CD8-positive, alpha-beta memory T cell (primary cell): Measurements from ENCODE around the gene FTO. TPM values are rescaled to one million over a fixed set of nuclear protein-coding genes. Genes with fewer than 3 reads are reported as not detected.

Experiments used
- CTCF ChIA-PET: fragments of 350-600 bp; sonication (Branson Sonifier 250); formaldehyde crosslinking; loops from one replicate; lab custom pipeline; 2021; ENCODE audit warnings: antibody characterized with exemption; lab: Charles Lee
- POLR2A ChIA-PET: fragments of 350-600 bp; sonication (Branson Sonifier 250); formaldehyde crosslinking; loops from one replicate; lab custom pipeline; 2021; ENCODE audit warnings: antibody characterized with exemption; lab: Charles Lee
- DNase-seq, 5 donors: peaks; one replicate each; pipeline versions ENCODE4 v3.0.0 to v3.0.0-alpha.2; 2020 to 2022; ENCODE audit warnings: mixed read lengths in 1 of 5
- H3K27ac ChIP-seq: one replicate; pipeline ENCODE4 v1.7.0; 2013; ENCODE audit warnings: low read depth, mild to moderate bottlenecking, low read length, moderate library complexity
- H3K27me3 ChIP-seq: 2 replicates; pipeline ENCODE4 v1.7.0; 2013; ENCODE audit warnings: low read length, mild to moderate bottlenecking; ENCODE audit not compliant: insufficient read depth, poor library complexity, severe bottlenecking
- H3K36me3 ChIP-seq: 2 replicates; pipeline ENCODE4 v1.7.0; 2013; ENCODE audit warnings: mild to moderate bottlenecking, low read length, moderate library complexity; ENCODE audit not compliant: insufficient read depth
- H3K4me1 ChIP-seq: 2 replicates; pipeline ENCODE4 v1.7.0; 2013; ENCODE audit warnings: mild to moderate bottlenecking, low read length, moderate library complexity; ENCODE audit not compliant: insufficient read depth
- H3K4me3 ChIP-seq: 2 replicates; pipeline ENCODE4 v1.7.0; 2013; ENCODE audit warnings: mild to moderate bottlenecking, low read length
- H3K9me3 ChIP-seq: 2 replicates; pipeline ENCODE4 v1.7.0; 2013; ENCODE audit warnings: mild to moderate bottlenecking, low read length
- H3K27ac Mint-ChIP-seq, 8 donors: one replicate each; pipeline ENCODE4 v1.8.0; 2020 to 2021; ENCODE audit warnings: mixed read lengths in 8 of 8, mild to moderate bottlenecking in 6 of 8, inconsistent platforms in 3 of 8, moderate library complexity in 3 of 8
- H3K27me3 Mint-ChIP-seq, 2 donors: one replicate each; pipeline ENCODE4 v1.8.0; 2020 to 2021; ENCODE audit warnings: mixed read lengths in 2 of 2, mild to moderate bottlenecking in 1 of 2, moderate library complexity in 1 of 2
- H3K36me3 Mint-ChIP-seq, 3 donors: one replicate each; pipeline ENCODE4 v1.8.0; 2020 to 2021; ENCODE audit warnings: mixed read lengths in 3 of 3, inconsistent platforms in 1 of 3, mild to moderate bottlenecking in 1 of 3
- H3K4me1 Mint-ChIP-seq, 3 donors: one replicate each; pipeline ENCODE4 v1.8.0; 2020 to 2021; ENCODE audit warnings: mixed read lengths in 3 of 3, inconsistent platforms in 1 of 3, mild to moderate bottlenecking in 1 of 3
- H3K4me3 Mint-ChIP-seq, 7 donors: one replicate each; pipeline ENCODE4 v1.8.0; 2020 to 2021; ENCODE audit warnings: mixed read lengths in 7 of 7, mild to moderate bottlenecking in 6 of 7, moderate library complexity in 4 of 7, inconsistent platforms in 2 of 7
- H3K9me3 Mint-ChIP-seq, 5 donors: one replicate each; pipeline ENCODE4 v1.8.0; 2020 to 2022; ENCODE audit warnings: mixed read lengths in 5 of 5, mild to moderate bottlenecking in 3 of 5, moderate library complexity in 2 of 5, inconsistent platforms in 1 of 5
- polyA plus RNA-seq: library from polyadenylated mRNA; unstranded; fragments of 300-500 nt; fragmentation: Illumina TruSeq; gene quantifications from one replicate; pipeline ENCODE4 v1.2.3, GENCODE V29; 2021
- total RNA-seq, 2 experiments: library from RNA; stranded (reverse); gene quantifications; one replicate each; pipeline ENCODE4 v1.2.3, GENCODE V29; 2021

The FTO gene
- total and polyA plus RNA-seq, 3 experiments from 2014 or later = 54.5 to 77.8 (median 56.0) TPM

GRCh38 chr16:53949715-53950410 lies 245.9 kb downstream of the FTO start:
- Histone ChIP-seq H3K4me3 (no peak overlapping the region), H3K27me3 (no peaks in the 10 kb centered on the region), H3K27ac (no peak overlapping the region), H3K4me1 (peaks cover 6% of the 10 kb centered on the region), H3K9me3 (no peaks in the 10 kb centered on the region), H3K36me3 (no peaks in the 10 kb centered on the region)
- H3K4me1 Mint-ChIP-seq = peaks cover 26 to 53% (median 42%) of the 10 kb centered on the region in 3 donors
- no peaks in the 10 kb centered on the region for H3K9me3 Mint-ChIP-seq
- ChIA-PET CTCF (interaction anchor here (1.1 to 1.5 kb wide), 2 partner anchors 9 to 400 kb away, joined by 3 to 4 read pairs; no protein-coding TSS in a partner anchor), POLR2A (no interaction called here)
- no peaks in the 10 kb centered on the region for H3K27me3 Mint-ChIP-seq
- no peak overlapping the region for H3K4me3 Mint-ChIP-seq
- H3K27ac Mint-ChIP-seq = no peak overlapping the region
- no peak for DNase-seq
- peaks cover 0 to 6% (median 0%) of the 10 kb centered on the region in 3 donors for H3K36me3 Mint-ChIP-seq

DNA sequence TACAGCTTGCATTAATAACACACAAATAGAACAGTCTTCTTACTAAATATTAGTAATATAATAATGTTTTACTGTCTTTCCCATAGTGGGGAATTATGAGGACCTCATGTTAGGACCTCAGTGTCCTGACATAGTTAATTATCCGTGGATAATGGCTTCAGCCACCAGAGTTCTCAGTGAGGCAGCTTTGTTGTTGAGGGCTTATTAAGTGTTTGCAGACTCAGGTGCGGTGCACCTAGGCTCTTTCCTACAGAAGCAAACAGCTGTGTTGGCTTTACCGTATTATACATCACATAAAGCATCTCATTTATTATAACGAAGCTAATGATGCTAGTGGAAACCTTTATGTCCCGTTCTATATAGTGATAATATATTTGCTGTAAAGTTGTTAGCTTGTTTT lies 246.7 kb downstream of the FTO start:
- ChIA-PET POLR2A (no interaction called here), CTCF (interaction anchor here (1.1 to 1.5 kb wide), 2 partner anchors 8 to 401 kb away, joined by 3 to 4 read pairs; no protein-coding TSS in a partner anchor)
- Histone ChIP-seq H3K36me3 (no peaks in the 10 kb centered on the region), H3K4me1 (peaks cover 6% of the 10 kb centered on the region), H3K27ac (no peak overlapping the region), H3K9me3 (no peaks in the 10 kb centered on the region), H3K4me3 (no peak overlapping the region), H3K27me3 (no peaks in the 10 kb centered on the region)
- Mint-ChIP-seq H3K9me3 (no peaks in the 10 kb centered on the region), H3K27me3 (no peaks in the 10 kb centered on the region), H3K36me3 (peaks cover 2 to 9% (median 7%) of the 10 kb centered on the region in 3 donors), H3K27ac (no peak overlapping the region), H3K4me1 (peaks cover 26 to 53% (median 42%) of the 10 kb centered on the region in 3 donors), H3K4me3 (no peak overlapping the region)
- DNase-seq = no peak

DNA sequence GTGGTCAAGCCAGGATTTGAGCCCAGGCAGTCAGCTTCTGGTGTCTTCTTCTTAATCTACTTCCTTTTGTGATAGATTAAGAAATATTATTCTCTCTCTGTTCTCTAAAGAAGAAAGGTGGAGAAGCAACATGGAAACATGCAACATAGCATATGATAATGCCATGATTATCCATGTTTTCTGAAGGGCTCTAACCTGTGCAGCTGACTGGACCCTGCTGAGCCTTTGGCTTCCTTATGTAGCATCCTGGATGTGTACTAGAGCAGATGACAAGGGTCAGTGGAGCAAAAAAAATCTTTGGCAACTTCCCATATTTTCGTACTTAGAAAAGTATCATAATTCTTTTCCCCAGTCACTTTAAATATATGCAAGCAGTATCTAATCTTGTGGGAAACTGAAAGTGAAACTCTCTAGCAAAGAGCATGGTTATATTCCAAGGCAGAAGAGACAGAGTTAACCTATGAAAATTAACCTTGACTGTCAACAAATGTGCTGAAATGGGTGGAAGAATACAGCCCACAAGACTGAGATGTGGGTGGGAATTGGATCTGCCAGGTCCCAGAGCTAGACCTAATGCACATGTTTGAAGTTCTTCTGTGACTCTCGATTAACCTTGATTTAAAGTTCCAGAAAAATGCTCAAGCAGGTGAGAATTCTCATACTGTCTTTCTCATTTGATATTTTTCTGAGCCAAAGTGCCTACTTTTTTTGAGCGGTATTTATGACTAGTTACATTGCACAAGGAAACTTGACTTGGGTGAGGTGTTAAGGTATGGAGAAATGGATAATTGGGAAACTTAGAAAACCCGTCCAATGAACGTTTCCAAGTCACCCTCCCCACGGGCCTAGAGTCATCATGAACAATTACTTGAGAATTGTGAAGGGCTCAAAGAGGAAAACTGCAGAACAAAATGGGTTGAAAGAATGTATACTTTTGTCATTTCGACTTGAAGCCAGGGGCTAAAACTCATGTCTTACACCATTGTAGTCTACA lies 248.6 kb downstream of the FTO start:
- Mint-ChIP-seq H3K27me3 (no peaks in the 10 kb centered on the region), H3K4me3 (peak overlapping the region; percentile 2 to 79 (median 74)), H3K9me3 (no peaks in the 10 kb centered on the region), H3K4me1 (peaks cover 26 to 49% (median 42%) of the 10 kb centered on the region in 3 donors), H3K27ac (peak overlapping the region in 6 of 8 donors; percentile 65 to 87 (median 78)), H3K36me3 (peaks cover 7 to 12% (median 8%) of the 10 kb centered on the region in 3 donors)
- Histone ChIP-seq H3K27me3 (no peaks in the 10 kb centered on the region), H3K4me1 (peaks cover 6% of the 10 kb centered on the region), H3K36me3 (no peaks in the 10 kb centered on the region), H3K4me3 (peak overlapping the region; percentile 20), H3K9me3 (no peaks in the 10 kb centered on the region), H3K27ac (no peak overlapping the region)
- CTCF ChIA-PET = no interaction called here
- peak in 1 of 5 donors; percentile 6 for DNase-seq
- POLR2A ChIA-PET = no interaction called here

DNA sequence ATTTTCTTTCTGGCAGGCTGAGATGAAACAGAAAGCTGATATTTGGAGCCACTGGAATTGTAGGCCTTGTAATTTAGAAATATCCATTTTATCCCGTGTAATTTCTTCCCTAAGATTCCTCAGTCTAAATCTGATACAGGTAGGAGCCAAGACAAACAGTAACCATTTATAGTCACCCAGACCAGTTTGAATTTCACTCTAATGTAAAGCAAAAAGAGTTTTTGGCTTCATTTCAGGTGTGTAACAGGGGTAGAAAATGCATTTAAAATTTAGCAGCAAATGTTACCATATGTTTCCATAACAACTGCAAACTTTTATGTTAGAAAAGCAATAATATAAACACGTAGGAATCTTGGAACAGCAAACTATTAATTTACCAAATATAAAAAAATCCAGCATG lies 249.4 kb downstream of the FTO start:
- Mint-ChIP-seq H3K27ac (no peak overlapping the region), H3K4me3 (peak overlapping the region in 1 of 7 donors; percentile 38), H3K9me3 (no peaks in the 10 kb centered on the region), H3K4me1 (peaks cover 26 to 49% (median 42%) of the 10 kb centered on the region in 3 donors), H3K36me3 (peaks cover 7 to 10% (median 8%) of the 10 kb centered on the region in 3 donors), H3K27me3 (no peaks in the 10 kb centered on the region)
- H3K36me3 ChIP-seq = no peaks in the 10 kb centered on the region
- no peak overlapping the region for H3K27ac ChIP-seq
- CTCF ChIA-PET = no interaction called here
- no peak overlapping the region for H3K4me3 ChIP-seq
- peaks cover 6% of the 10 kb centered on the region for H3K4me1 ChIP-seq
- POLR2A ChIA-PET = no interaction called here
- H3K9me3 ChIP-seq = no peaks in the 10 kb centered on the region
- H3K27me3 ChIP-seq = no peaks in the 10 kb centered on the region
- DNase-seq = no peak

DNA sequence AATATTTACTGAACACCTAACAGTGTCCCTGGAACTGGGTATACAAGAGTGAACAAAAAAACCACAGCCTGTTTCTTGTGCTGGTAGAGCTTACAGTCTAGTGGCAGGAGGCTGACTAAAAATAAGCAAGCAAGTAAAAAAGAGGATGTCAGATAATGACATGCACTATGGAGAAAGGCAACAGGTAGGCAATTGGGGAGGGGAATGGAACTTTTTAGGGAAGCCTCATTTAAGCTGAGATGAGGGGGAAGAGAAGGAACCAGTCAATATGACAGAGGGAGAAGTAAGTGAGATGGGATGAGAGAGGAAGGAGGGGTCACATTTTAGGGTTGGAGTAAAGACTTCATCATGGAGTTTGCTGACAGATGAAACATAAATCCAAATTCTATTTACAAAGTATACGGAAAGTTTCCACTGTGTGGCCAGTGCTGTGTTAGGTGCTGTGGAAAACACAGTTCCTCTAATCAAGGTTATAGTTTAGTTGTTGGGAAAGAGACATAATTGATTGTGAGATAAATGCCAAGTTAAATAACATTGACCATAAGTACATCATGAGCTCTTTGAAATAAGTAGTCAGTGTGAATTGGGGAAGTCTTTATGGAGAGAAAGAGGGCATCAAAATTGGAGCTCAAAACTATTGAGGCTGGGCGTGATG lies 251.4 kb downstream of the FTO start:
- peaks cover 27 to 36% (median 29%) of the 10 kb centered on the region in 3 donors for H3K4me1 Mint-ChIP-seq
- POLR2A ChIA-PET = no interaction called here
- CTCF ChIA-PET = no interaction called here

GRCh38 chr16:53958341-53958880 lies 254.5 kb downstream of the FTO start:
- no peak for DNase-seq
- no peak overlapping the region for H3K27ac ChIP-seq
- ChIA-PET POLR2A (no interaction called here), CTCF (interaction anchor here (1.2 kb wide), 1 partner anchor 8 kb away, joined by 3 read pairs; no protein-coding TSS in a partner anchor)
- H3K4me1 ChIP-seq = no peaks in the 10 kb centered on the region
- Mint-ChIP-seq H3K27me3 (peaks cover 0 to 2% of the 10 kb centered on the region in 2 donors), H3K4me1 (peaks cover 0 to 9% (median 8%) of the 10 kb centered on the region in 3 donors), H3K9me3 (no peaks in the 10 kb centered on the region), H3K27ac (peak overlapping the region in 1 of 8 donors; percentile 12), H3K4me3 (no peak overlapping the region), H3K36me3 (peaks cover 7 to 10% (median 9%) of the 10 kb centered on the region in 3 donors)
- H3K4me3 ChIP-seq = no peak overlapping the region
- H3K9me3 ChIP-seq = no peaks in the 10 kb centered on the region
- no peaks in the 10 kb centered on the region for H3K27me3 ChIP-seq
- no peaks in the 10 kb centered on the region for H3K36me3 ChIP-seq

More for the DNA sequence above, 251.4 kb downstream of the FTO start:
- H3K36me3 ChIP-seq = no peaks in the 10 kb centered on the region
- H3K4me1 ChIP-seq = peaks cover 6% of the 10 kb centered on the region
- no peak overlapping the region for H3K4me3 ChIP-seq
- Mint-ChIP-seq H3K9me3 (no peaks in the 10 kb centered on the region), H3K4me3 (no peak overlapping the region), H3K27me3 (no peaks in the 10 kb centered on the region), H3K36me3 (peaks cover 7 to 10% (median 9%) of the 10 kb centered on the region in 3 donors), H3K27ac (no peak overlapping the region)
- H3K27me3 ChIP-seq = no peaks in the 10 kb centered on the region
- no peak for DNase-seq
- H3K9me3 ChIP-seq = no peaks in the 10 kb centered on the region
- no peak overlapping the region for H3K27ac ChIP-seq

- H3K4me3 Mint-ChIP-seq = no peak overlapping the region
- Histone ChIP-seq H3K9me3 (no peaks in the 10 kb centered on the region), H3K36me3 (no peaks in the 10 kb centered on the region), H3K27me3 (no peaks in the 10 kb centered on the region), H3K27ac (no peak overlapping the region), H3K4me1 (no peaks in the 10 kb centered on the region), H3K4me3 (no peak overlapping the region)
- POLR2A ChIA-PET = no interaction called here
- peak overlapping the region in 1 of 8 donors; percentile 43 for H3K27ac Mint-ChIP-seq
- peaks cover 4 to 8% (median 5%) of the 10 kb centered on the region in 3 donors for H3K36me3 Mint-ChIP-seq
- H3K9me3 Mint-ChIP-seq = no peaks in the 10 kb centered on the region
- peaks cover 0 to 3% (median 3%) of the 10 kb centered on the region in 3 donors for H3K4me1 Mint-ChIP-seq
- DNase-seq = no peak
- peaks cover 0 to 2% of the 10 kb centered on the region in 2 donors for H3K27me3 Mint-ChIP-seq
- CTCF ChIA-PET = no interaction called here
Measured at GRCh38 chr16:53960050-53960812, 256.3 kb downstream of the FTO start.
